ENCODE measurements around the gene LYRM4.

Gene LYRM4

DNA sequence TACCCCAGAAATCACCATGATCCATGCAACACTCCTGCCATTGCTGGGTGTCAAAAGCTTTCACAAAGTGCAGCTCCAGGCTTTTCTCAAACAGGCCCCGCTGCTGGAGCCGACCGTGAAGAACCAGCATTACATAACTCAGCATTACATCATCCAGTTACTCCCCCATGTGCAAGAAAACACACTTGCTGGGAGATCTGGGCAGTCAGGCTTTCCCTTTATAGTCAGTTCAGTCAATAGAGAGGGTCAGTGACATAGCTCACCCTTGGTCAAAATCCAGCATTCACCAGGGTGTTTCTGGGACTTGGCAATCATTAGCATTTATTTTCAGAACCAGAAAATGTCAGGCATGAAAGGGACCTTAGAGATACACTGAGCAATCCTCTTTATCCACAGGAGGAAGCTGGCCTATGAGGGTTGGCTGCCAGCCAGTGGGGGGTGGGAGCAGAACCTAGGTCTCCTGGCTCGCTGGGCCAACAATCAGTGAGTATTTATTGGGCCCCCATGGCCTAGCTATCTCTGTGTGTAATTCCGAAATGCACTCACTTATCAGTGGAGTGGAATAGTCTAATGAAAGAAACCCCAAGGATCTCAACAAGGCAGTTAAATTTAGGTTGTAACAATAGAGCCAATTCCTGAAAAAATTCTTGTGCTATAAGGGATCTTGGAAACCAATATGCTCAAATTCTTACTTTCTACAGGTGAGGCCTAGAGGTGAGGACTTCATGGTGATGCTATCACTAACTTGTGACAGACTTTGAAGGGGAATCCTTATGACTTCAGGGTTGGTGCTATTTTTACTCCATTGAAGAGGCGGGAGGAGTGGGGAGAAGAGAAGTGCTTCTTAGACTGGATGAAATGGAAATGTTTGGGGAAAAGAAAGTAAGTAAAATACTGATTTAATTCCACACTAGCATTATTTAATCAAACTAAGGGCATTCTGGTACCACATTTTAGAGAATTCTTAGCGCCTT is 54.6 kb downstream of the LYRM4 start:
- no peak for DNase-seq (ENCODE audit: low spot score)

- DNase-seq (ENCODE audit: low spot score): no peak
These were observed 55.7 kb downstream of the LYRM4 start for GRCh38 chr6:5205035-5205507.

DNA sequence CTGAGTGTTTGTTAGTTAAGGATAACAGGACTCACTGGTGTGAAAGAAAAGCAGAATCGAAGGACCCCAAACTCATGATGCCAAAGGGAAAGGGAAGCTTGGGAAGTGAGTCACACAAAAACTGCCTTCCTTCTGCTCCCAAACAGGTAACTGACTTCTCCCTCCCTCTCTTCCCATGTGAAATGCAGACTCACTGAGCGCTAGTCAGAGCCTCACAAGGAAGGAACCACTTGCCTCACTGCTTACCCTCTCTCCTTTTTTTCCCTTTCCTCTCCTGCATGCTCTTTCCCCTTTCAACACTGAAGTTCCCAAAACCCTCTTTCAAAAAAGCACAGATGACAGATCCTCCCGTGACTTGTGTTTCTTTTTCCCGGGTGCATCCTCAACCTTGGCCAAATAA is 56.4 kb downstream of the LYRM4 start:
- no peak for DNase-seq (ENCODE audit: low spot score)

DNA sequence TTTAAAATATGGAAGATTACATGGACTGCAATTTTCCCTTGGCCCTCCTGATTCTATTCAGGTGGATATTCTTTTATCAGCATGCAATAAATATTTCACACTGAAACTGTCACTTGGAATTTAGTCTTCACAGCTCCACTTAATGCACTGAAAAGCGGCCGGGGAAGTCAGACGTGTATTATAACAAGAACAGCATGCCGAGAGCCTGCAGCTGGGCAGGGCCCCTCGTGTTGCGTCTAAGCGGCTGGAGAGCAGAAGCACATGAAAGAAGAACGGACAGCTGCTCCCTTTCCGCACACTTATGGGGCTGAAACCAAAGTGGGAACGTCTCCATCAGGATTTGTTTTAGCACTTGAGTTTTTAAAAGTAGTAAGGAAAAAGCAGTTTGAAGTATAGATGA is 57.2 kb downstream of the LYRM4 start:
- DNase-seq (ENCODE audit: low spot score): no peak

- no peak for DNase-seq (ENCODE audit: low spot score)
These were observed 57.8 kb downstream of the LYRM4 start for GRCh38 chr6:5202941-5203340.

DNA sequence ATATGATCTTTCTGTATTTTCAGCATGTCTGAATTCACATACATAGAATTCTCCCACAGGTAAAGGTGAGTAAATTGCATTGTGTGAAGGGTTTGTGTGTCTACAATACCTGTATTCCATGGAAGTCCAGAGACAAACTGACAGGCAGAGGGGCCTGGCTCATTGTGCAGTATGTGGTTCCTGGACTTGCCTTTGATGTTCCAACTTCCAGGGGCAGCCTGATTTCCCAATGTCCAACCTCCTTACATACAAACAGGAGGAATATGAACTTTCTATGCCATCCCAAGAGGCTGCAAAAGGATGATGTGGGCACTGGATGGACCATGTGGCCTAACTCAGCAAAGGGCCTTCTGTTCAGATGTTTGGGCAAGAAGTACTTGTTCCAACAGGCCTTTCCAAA is 58.5 kb downstream of the LYRM4 start:
- no peak for DNase-seq (ENCODE audit: low spot score)

DNA sequence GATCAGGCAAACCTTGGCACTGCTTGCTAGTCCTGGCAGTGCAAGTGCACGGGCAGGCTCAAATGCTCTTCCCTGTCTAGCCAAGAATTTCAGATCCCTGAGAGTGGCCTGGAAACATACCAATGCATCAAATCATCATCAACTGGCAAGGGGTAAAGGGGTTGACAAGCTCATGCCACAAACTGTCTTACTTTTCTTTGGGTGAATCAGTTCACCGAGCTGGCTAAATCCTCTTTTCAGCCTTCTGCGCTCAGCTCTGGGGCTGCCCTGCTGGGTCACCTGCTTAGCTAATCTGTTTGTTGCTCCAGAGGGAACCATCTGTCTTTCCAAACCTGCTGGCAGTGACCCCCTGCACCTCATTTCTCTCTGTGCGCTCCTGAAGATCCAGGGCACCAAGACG is 59.5 kb downstream of the LYRM4 start:
- no peak for DNase-seq (ENCODE audit: low spot score)

GRCh38 chr6:5199702-5200101 is 61.0 kb downstream of the LYRM4 start:
- no peak for DNase-seq (ENCODE audit: low spot score)

DNA sequence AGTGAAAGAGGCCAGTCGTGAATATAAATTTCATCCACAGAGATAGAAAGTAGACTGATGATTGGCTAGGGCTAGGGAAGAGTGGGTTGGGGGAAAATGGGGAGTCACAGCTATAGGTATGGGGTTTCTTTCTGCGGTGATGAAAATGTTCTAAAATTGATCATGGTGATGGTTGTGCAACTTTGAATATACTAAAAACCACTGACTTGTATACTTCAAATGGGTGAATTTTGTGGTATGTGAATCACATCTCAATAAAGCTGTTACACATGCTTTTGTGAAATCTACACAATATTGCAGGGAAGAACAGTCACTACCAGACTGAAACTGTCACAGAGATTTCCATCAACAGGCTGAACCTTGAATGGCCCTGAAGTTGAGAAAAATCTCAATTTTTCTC is 61.5 kb downstream of the LYRM4 start:
- peak; percentile 63 for DNase-seq (ENCODE audit: low spot score)

DNA sequence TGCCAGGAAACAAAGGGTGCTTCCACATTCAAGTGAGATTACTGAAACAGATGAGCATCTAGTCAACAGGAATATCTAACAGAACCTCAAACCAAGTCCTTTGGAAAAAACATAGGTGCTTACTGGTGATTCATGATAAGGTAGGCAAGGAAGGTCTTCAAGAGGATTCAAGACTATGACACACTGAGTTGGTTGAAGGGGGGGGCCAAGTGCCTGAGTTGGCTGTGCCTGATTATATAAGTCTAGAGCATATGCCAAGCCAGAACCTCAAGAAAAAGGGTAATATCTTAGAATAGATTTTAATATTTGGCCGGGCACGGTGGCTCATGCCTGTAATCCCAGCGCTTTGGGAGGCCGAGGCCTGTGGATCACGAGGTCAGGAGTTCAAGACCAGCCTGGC is 63.7 kb downstream of the LYRM4 start:
- no peak for DNase-seq (ENCODE audit: low spot score)

- no peak for DNase-seq (ENCODE audit: low spot score)
These were observed 68.5 kb downstream of the LYRM4 start for GRCh38 chr6:5192135-5192794.

GRCh38 chr6:5191722-5192121 is 69.0 kb downstream of the LYRM4 start:
- no peak for DNase-seq (ENCODE audit: low spot score)

DNA sequence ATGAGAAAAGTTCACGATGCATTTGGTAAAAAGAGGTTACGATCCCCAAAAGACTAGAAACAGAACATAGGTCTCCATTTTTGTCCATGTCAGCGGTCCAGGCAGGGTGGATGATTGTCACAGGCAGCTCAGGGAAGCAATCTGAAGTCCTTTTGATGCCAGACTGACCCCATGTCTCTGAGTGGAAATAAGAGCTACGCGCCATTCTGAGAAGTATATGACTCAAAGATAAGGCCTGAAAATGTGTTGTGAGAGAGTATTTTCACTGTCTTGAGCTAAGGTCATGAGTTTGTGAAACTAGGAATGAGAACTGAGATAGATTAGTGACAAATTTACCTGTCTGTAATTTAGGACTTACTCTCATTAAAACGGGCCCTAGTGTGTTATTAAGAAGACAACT is 69.5 kb downstream of the LYRM4 start:
- DNase-seq (ENCODE audit: low spot score): no peak

DNA sequence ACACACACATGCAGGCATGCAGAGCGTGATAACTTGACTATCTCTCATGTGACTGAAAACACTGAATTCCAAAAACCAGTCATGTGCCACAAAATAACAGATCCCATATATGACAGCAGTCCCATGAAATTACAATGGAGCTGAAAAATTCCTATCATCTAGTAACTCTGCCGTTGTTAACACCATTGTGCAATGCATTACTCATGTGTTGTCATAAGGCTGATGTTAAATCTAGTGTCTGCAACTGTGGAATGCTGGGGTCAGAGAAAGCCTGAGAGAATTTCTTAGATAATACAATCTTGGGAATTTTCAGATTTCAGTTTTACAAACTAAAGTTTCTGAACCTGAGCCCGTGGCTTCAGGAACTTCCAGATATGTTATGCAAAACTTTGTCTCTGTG is 70.2 kb downstream of the LYRM4 start:
- no peak for DNase-seq (ENCODE audit: low spot score)

GRCh38 chr6:5188646-5189045 is 72.1 kb downstream of the LYRM4 start:
- no peak for DNase-seq (ENCODE audit: low spot score)

- DNase-seq (ENCODE audit: low spot score): no peak
These were observed 75.9 kb downstream of the LYRM4 start for GRCh38 chr6:5184878-5185277.

- no peak for DNase-seq (ENCODE audit: low spot score)
These were observed 76.5 kb downstream of the LYRM4 start for GRCh38 chr6:5184218-5184617.

DNA sequence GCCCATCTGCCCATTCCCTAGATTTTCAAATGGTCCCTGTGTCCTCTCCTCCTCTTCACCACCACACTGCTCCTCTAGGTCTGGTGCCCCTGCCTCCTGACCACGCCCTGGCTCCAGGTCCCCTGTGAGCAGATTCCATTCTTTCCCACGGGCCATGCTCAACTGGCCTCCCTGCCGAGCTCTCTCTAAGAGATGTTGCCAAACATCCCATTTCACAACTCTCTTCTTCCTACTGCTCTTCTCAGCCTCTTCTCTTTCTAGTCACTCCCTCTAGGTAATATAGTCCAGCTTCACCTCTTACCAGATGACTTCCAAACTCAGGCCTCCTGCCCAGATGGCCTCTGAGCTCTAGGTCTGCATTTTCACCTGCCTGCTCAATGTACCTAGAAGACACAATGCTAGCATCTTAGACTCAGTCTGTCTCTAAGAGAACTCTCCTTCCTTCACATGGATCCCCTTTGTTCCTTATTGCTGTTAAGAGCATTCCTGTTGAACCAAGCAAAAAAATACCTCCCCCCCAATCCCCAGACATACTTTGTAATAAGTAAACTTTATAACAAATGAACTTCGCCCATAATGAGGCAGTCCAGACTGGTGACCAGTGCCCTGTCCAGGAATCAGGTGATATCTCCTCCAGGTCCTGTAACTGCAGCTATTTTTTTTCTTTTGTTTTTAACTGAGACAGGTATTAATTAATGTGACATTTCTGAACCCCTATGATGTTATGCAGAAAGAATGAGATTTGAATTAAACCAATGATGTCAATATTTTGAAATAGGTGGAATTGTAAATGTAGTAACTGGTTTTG is 79.0 kb downstream of the LYRM4 start:
- DNase-seq (ENCODE audit: low spot score): no peak

- DNase-seq (ENCODE audit: low spot score): no peak
These were observed 80.1 kb downstream of the LYRM4 start for GRCh38 chr6:5180636-5181035.

DNA sequence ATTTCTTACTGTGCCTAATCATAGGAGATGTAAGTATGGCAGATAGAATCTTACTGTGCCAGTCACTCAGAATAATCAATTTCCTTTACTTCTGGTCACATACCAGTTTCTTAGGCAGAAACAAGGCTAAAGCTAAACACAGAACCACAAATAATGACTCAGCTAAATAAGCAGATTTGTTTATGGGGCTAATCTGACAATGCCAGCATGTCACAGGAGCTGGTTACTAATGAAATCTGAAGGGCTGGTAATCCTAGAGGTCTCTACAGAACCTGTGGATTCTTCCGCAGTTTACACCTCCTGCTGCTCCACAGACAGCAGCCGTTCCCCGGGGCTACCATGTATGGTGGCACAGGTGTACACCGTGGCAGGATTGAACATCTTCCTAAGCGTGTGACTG is 80.8 kb downstream of the LYRM4 start:
- no peak for DNase-seq (ENCODE audit: low spot score)

DNA sequence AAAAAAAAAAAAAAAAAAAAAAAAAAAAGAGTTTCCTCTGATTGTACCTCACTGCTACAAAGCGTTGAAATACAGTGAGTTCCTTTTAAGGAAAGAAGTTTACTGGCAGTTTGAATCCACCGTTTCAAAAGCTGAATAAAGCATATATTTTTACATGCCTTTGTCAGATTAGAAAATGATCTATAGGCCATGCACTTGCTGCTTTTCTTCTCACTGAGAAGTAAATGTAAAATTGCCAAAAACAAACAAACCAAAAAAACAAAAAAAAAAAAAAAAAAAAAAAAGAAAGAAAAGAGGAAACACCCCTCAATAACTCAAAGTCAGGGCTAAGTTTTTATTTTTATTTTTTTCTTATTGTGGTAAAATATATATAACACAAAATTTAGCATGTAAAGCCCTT is 81.9 kb downstream of the LYRM4 start:
- DNase-seq (ENCODE audit: low spot score): no peak

DNA sequence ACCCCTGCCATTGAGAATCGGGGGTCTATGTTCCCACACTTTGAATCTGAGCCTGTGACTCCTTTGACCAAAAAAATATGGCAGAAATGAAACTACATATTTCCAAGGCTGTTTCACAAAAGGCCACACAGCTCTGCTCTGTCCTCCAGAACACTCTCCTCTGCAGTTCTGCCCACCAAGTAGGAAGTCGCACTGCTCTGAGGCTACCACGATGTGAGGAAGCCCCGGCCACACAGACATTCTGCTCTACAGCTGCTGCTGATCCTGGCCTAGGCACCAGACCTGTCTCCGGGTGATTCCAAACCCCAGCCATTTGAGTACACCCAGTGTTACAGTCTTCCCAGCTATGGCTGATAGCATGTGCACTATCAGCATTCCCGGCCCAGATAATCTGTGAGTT is 85.1 kb downstream of the LYRM4 start:
- no peak for DNase-seq (ENCODE audit: low spot score)
